Fibroblast of villous mesenchyme (primary cell): Measurements from ENCODE around the gene CARMIL1. TPM values are rescaled to one million over a fixed set of nuclear protein-coding genes. Genes with fewer than 3 reads are reported as not detected.

Experiments
- DNase-seq: peaks from one replicate; pipeline ENCODE4 v3.0.0-alpha.2; 2010; ENCODE audit warnings: low read depth
- H3K4me3 ChIP-seq: 2 replicates; pipeline ENCODE4 v1.5.1; 2011; ENCODE audit warnings: low read depth, mild to moderate bottlenecking, low read length
- CTCF ChIP-seq: IDR thresholded peaks from 2 replicates; pipeline ENCODE4 v1.5.1; 2012; ENCODE audit warnings: low read depth, mild to moderate bottlenecking, low read length; ENCODE audit not compliant: insufficient read depth
- total RNA-seq: library from RNA; depleted of rRNA; stranded (reverse); fragments of >200 nt; gene quantifications from 2 replicates; pipeline ENCODE4 v1.2.3, GENCODE V29; 2012

CARMIL1 gene
- total RNA-seq, 1 donor: 11.2 TPM

DNA sequence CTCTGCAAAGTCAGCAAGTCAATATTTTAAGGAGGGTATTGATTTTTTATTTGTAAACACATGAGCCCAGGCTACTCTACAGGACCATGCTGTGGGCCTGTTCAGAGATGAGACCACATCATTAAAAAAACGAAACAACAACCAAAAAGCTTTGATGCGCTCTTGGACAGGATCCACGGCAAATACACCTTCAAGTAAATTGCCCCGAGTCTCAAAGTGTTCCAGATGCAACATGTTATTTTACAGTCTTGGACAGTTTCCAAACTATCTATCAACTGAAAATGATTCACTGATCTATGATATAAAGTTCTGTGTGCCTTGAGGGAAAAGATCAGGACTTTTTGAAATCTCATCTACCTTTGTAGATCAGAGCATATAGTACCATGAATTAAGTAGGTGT, 25.8 kb upstream of the CARMIL1 start:
- no peak for DNase-seq
- H3K4me3 ChIP-seq: no peak overlapping the region
- TF ChIP-seq CTCF: no peak

- TF ChIP-seq CTCF: no peak
Measured at GRCh38 chr6:25254671-25255070, 24.5 kb upstream of the CARMIL1 start.

DNA sequence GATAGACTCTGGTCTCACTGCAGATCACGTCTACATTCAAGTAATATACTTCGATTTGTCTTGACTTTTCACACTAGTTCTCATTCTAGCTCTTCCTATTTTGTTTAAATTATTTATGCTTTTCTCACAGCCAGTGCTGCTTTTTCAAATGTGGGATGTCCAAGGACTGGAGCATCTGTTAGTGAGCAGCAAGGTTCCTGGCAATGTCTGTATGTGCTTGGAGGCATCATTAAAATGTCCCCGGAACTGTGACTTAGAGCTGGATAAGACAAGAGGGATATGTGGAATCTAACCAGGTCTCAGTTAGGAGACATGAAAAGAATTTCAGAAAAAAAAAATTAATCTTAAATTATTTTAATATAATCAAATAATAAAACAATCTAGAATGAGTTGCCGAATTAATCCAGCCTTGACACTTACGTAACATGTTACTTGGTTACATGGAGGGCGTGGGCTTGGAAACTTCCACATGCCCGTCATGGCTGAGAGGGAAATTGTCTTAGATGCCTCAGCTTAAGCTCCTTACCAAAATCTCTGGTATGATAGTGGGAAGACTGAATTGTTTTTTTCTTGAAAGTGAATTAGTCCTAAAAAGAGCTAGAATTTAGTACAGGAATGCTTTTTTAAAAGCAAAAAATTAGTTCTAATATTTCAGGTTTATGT, 21.4 kb upstream of the CARMIL1 start:
- DNase-seq: no peak
- TF ChIP-seq CTCF: no peak
- H3K4me3 ChIP-seq: no peak overlapping the region

More at GRCh38 chr6:25254671-25255070, 24.5 kb upstream of the CARMIL1 start:
- DNase-seq: no peak
- no peak overlapping the region for H3K4me3 ChIP-seq

- H3K4me3 ChIP-seq: no peak overlapping the region
- DNase-seq: no peak
- TF ChIP-seq CTCF: no peak
Measured at GRCh38 chr6:25259756-25260155, 19.4 kb upstream of the CARMIL1 start.

GRCh38 chr6:25263657-25264056, 15.5 kb upstream of the CARMIL1 start:
- H3K4me3 ChIP-seq: no peak overlapping the region
- peak; percentile 55 for DNase-seq
- TF ChIP-seq CTCF: no peak

GRCh38 chr6:25266456-25267100, 12.6 kb upstream of the CARMIL1 start:
- no peak overlapping the region for H3K4me3 ChIP-seq
- TF ChIP-seq CTCF: no peak
- no peak for DNase-seq
